Dermis lymphatic vessel endothelial cell (primary cell): ENCODE measurements around the gene PCDHA7. TPM values are rescaled to one million over a fixed set of nuclear protein-coding genes. Genes with fewer than 3 reads are reported as not detected.

ENCODE experiments used
- total RNA-seq: library from RNA; depleted of rRNA; stranded (reverse); fragments of >200 nt; gene quantifications from 2 replicates; pipeline ENCODE4 v1.2.1, GENCODE V29; 2014

PCDHA7 gene
- total RNA-seq, 1 donor from 2014 or later, result 0.33 TPM

DNA sequence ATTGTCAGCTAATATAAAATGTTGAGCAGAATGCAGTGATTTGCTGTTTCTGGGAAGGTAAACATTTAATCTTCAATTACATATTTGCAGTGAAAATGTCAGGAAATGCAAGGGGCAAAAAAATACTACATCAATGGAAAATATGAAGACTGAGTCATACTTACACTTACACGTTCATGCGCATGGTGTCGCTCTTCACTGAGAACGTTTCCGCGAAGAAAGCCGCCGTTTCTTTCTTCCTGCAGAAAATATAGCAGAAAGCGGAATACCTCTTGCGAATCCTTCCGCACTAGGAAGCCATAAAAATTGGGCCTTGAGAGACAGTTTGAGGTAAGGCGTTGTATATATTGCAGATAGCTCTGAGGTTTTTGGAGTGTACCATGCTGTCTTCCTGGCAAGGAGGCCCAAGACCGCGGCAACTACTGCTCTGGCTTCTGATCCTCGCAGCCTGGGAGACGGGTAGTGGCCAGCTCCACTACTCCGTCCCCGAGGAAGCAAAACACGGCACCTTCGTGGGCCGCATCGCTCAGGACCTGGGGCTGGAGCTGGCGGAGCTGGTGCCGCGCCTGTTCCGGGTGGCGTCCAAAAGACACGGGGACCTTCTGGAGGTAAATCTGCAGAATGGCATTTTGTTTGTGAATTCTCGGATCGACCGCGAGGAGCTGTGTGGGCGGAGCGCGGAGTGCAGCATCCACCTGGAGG is 48.0 kb downstream of the PCDHA7 start, which contains the start of gene PCDHA13:
TSS of gene PCDHA13 (plus strand) at position 236 of the 702 bp plus-strand sequence. CDS start at position 381, 145 bp downstream.

Other genes with a start within 250 kb of the PCDHA7 start
- gene CD14, start 201.1 kb upstream of the PCDHA7 start, total RNA-seq, result 1.3 and 1.6 TPM in 2 replicates
- gene TMCO6, start 194.8 kb upstream of the PCDHA7 start, total RNA-seq, result 9.8 and 11.7 TPM in 2 replicates
- 53.3 and 90.9 TPM in 2 replicates for gene NDUFA2, start 186.6 kb upstream of the PCDHA7 start, total RNA-seq
- 64.8 and 75.5 TPM in 2 replicates for gene IK, start 186.4 kb upstream of the PCDHA7 start, total RNA-seq
- gene WDR55, start 169.4 kb upstream of the PCDHA7 start, total RNA-seq, result 25.9 and 28.6 TPM in 2 replicates
- under 0.01 and 0.09 TPM in 2 replicates for gene DND1, start 160.7 kb upstream of the PCDHA7 start, total RNA-seq
- gene HARS1, start 142.9 kb upstream of the PCDHA7 start, total RNA-seq, result 39.4 and 52.8 TPM in 2 replicates
- gene HARS2, start 142.8 kb upstream of the PCDHA7 start, total RNA-seq, result 22.0 and 26.9 TPM in 2 replicates
- 41.0 and 58.4 TPM in 2 replicates for gene ZMAT2, start 133.8 kb upstream of the PCDHA7 start, total RNA-seq
- under 0.01 and 0.09 TPM in 2 replicates for gene PCDHA1, start 48.1 kb upstream of the PCDHA7 start, total RNA-seq
- under 0.01 TPM in 1 of 2 replicates, not detected in the other for gene PCDHA2, start 39.4 kb upstream of the PCDHA7 start, total RNA-seq
- 0.11 and 0.17 TPM in 2 replicates for gene PCDHA3, start 33.2 kb upstream of the PCDHA7 start, total RNA-seq
- gene PCDHA4, start 27.2 kb upstream of the PCDHA7 start, total RNA-seq, result under 0.01 and 0.17 TPM in 2 replicates
- gene PCDHA5, start 12.7 kb upstream of the PCDHA7 start, total RNA-seq, result under 0.01 TPM in 1 of 2 replicates, not detected in the other
- gene PCDHA6, start 6.3 kb upstream of the PCDHA7 start, total RNA-seq, result 0.09 and 0.11 TPM in 2 replicates
- under 0.01 and 0.09 TPM in 2 replicates for gene PCDHA8, start 6.9 kb downstream of the PCDHA7 start, total RNA-seq
- under 0.01 and 0.09 TPM in 2 replicates for gene PCDHA9, start 14.1 kb downstream of the PCDHA7 start, total RNA-seq
- under 0.01 and 0.09 TPM in 2 replicates for gene PCDHA10, start 21.6 kb downstream of the PCDHA7 start, total RNA-seq
- gene PCDHA11, start 34.7 kb downstream of the PCDHA7 start, total RNA-seq, result under 0.01 and 0.09 TPM in 2 replicates
- under 0.01 TPM in 1 of 2 replicates, not detected in the other for gene PCDHA12, start 41.0 kb downstream of the PCDHA7 start, total RNA-seq
- 0.09 TPM in 1 of 2 replicates, not detected in the other for gene PCDHA13, start 47.9 kb downstream of the PCDHA7 start, total RNA-seq
- 0.09 and 0.11 TPM in 2 replicates for gene PCDHAC1, start 92.0 kb downstream of the PCDHA7 start, total RNA-seq
- gene PCDHAC2, start 132.2 kb downstream of the PCDHA7 start, total RNA-seq, result 0.11 and 0.17 TPM in 2 replicates
- not detected in 2 replicates for gene PCDHB1, start 217.1 kb downstream of the PCDHA7 start, total RNA-seq